HFFc6 (cell line): ENCODE measurements around the gene EPHB6. TPM values are rescaled to one million over a fixed set of nuclear protein-coding genes. Genes with fewer than 3 reads are reported as not detected.

ENCODE experiments used
- DNase-seq: peaks from one replicate; pipeline ENCODE4 v3.0.0-alpha.2; 2018
- H3K27ac Mint-ChIP-seq: 2 replicates; pipeline ENCODE4 v1.8.0; 2020; ENCODE audit warnings: mild to moderate bottlenecking, mixed read lengths
- H3K27me3 Mint-ChIP-seq: 2 replicates; pipeline ENCODE4 v1.8.0; 2021; ENCODE audit warnings: mild to moderate bottlenecking, moderate library complexity, mixed read lengths; ENCODE audit not compliant: insufficient read depth
- H3K36me3 Mint-ChIP-seq: 2 replicates; pipeline ENCODE4 v1.8.0; 2021; ENCODE audit warnings: low read depth, mixed read lengths
- H3K4me1 Mint-ChIP-seq: 2 replicates; pipeline ENCODE4 v1.8.0; 2020; ENCODE audit warnings: low read depth, mixed read lengths
- H3K4me3 Mint-ChIP-seq: 2 replicates; pipeline ENCODE4 v1.8.0; 2020; ENCODE audit warnings: mild to moderate bottlenecking, moderate library complexity, mixed read lengths
- H3K9me3 Mint-ChIP-seq: 2 replicates; pipeline ENCODE4 v1.8.0; 2020; ENCODE audit warnings: mild to moderate bottlenecking, mixed read lengths
- CTCF ChIP-seq: fragments of 200-600 bp; sonication (generic); IDR thresholded peaks from 2 replicates; pipeline ENCODE4 v1.5.0; 2021; ENCODE audit warnings: antibody characterized with exemption, mild to moderate bottlenecking
- total RNA-seq, 6 experiments: library from RNA; stranded (reverse); fragmentation: NEBNext Ultra II Directional; extraction: Animal tissue kit (Norgen Biotek cat#: 25700); gene quantifications; 2 replicates in 1 of 6; 3 replicates in 5 of 6; pipeline ENCODE4 v1.2.3, GENCODE V29; 2021

Gene EPHB6
- total RNA-seq, 6 experiments from 2014 or later, result 0.26 to 0.69 (median 0.33) TPM

GRCh38 chr7:142876236-142876960, 21.5 kb downstream of the EPHB6 start:
- Mint-ChIP-seq H3K27me3 (peaks cover 24% of the 10 kb centered on the region), H3K9me3 (no peaks in the 10 kb centered on the region), H3K4me3 (no peak overlapping the region), H3K27ac (no peak overlapping the region), H3K4me1 (no peaks in the 10 kb centered on the region), H3K36me3 (no peaks in the 10 kb centered on the region)
- no peak for DNase-seq
- TF ChIP-seq CTCF, result no peak

DNA sequence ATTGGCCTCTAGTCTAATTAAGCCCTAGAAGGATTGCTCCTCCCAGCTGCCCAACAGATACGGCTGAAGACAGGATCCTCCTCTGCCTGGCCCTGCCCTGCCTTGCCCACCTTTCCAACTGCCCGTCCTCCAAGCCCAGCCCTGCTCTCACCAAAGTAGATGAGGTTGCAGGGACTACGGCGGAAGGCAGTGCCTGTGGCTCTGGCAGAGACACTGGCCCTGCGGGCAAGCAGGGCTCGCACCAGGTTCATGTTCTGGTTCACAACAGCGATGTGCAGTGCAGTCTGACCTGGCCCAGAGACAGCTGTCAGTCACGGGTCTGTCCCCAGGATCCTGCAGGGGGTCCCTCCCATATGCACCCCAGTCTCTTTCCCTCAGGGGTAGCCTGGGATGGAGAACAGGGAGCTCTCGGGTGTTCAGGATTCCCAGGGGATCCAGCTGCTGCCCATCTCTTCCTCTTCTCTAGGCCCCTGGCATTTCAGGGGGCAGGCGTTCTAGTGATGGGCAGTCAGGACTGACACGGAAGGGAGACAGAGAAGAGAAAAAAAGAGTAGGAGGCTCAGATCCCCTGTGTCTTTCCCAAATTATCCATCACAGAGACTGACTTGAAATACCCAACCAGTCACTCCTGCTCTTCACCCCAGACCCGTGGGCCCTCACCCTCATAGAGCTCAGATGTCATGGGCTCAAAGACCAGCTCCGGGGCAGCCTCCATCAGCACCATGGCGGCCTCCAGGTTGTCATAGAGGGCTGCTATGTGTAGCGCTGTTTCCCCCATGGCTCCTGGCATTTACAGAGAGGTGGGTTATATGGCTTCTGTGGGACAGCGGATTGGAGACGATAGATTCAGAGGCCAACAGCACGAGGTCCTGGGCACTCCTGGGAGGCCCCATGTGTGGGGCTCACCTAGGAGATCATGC, 22.4 kb downstream of the EPHB6 start:
- Mint-ChIP-seq H3K4me1 (no peaks in the 10 kb centered on the region), H3K4me3 (no peak overlapping the region), H3K9me3 (no peaks in the 10 kb centered on the region), H3K36me3 (no peaks in the 10 kb centered on the region), H3K27ac (no peak overlapping the region), H3K27me3 (peaks cover 24% of the 10 kb centered on the region)
- no peak for TF ChIP-seq CTCF
- no peak for DNase-seq

- H3K4me3 Mint-ChIP-seq, result no peak overlapping the region
- TF ChIP-seq CTCF, result no peak
- peaks cover 32% of the 10 kb centered on the region for H3K27me3 Mint-ChIP-seq
Observed at GRCh38 chr7:142878315-142878714, 23.4 kb downstream of the EPHB6 start.

GRCh38 chr7:142879060-142879459, 24.2 kb downstream of the EPHB6 start:
- no peak for TF ChIP-seq CTCF
- Mint-ChIP-seq H3K27me3 (peaks cover 34% of the 10 kb centered on the region), H3K27ac (no peak overlapping the region), H3K4me1 (no peaks in the 10 kb centered on the region), H3K4me3 (no peak overlapping the region), H3K9me3 (no peaks in the 10 kb centered on the region), H3K36me3 (no peaks in the 10 kb centered on the region)
- DNase-seq, result no peak

More at GRCh38 chr7:142878315-142878714, 23.4 kb downstream of the EPHB6 start:
- Mint-ChIP-seq H3K4me1 (no peaks in the 10 kb centered on the region), H3K36me3 (no peaks in the 10 kb centered on the region), H3K9me3 (no peaks in the 10 kb centered on the region), H3K27ac (no peak overlapping the region)
- DNase-seq, result no peak

DNA sequence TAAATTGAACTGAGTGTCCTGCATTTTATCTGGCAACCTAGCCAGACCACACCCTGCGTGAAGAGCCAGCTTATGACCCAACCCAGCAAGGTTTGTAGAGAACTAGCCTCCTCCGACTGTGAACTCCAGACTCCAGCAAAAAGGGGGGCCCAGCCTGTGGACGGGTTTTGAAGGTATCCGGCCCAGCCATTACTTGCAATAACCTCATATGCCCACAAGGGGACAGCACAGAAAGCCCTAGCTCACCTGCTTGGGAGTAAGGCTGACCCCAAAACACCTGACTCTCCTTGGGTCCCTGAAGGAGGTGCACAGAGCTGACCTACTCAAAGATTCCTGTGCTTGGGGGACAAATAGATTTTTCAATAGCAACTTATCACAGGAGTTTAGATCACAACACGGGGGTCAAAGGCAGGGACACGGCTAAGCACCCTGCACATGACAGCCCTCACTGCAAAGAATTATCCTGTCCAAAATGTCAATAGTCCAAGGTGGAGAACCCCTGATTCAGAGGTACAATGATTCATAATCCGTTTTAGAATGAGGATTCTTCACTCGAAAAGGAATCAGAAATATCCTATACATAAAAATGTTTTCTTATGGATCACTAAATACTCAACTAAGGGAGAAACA, 26.1 kb downstream of the EPHB6 start:
- TF ChIP-seq CTCF, result peak; percentile 85
- Mint-ChIP-seq H3K9me3 (no peaks in the 10 kb centered on the region), H3K27me3 (peaks cover 30% of the 10 kb centered on the region), H3K4me3 (no peak overlapping the region), H3K4me1 (no peaks in the 10 kb centered on the region), H3K36me3 (no peaks in the 10 kb centered on the region), H3K27ac (no peak overlapping the region)
- DNase-seq, result peak; percentile 6
